WTC11 (cell line): Measurements from ENCODE around the gene TM9SF3. TPM values are rescaled to one million over a fixed set of nuclear protein-coding genes. Genes with fewer than 3 reads are reported as not detected.
A peak's percentile ranks its signal among the peaks of the same experiment; 100 is the strongest.

Experiments used
- ATAC-seq: fragments of 200-7000 bp; cut with Tn5 transposase; 2 replicates; pipeline ENCODE4 v1.10.0; 2021; ENCODE audit warnings: mild to moderate bottlenecking, moderate library complexity
- CTCF ChIA-PET: fragments of 300-600 bp; sonication (Branson Sonifier 250); formaldehyde crosslinking; loops from one replicate; lab custom pipeline; 2021; ENCODE audit warnings: antibody characterized with exemption; lab: Charles Lee
- POLR2A ChIA-PET: fragments of 350-600 bp; sonication (Branson Sonifier 250); formaldehyde crosslinking; loops from one replicate; lab custom pipeline; 2021; ENCODE audit warnings: antibody characterized with exemption; lab: Charles Lee
- DNase-seq: peaks from one replicate; pipeline ENCODE4 v3.0.0; 2021; ENCODE audit warnings: low spot score
- H3K27ac Mint-ChIP-seq: 2 replicates; pipeline ENCODE4 v1.8.0; 2021; ENCODE audit warnings: mixed read lengths
- H3K27me3 Mint-ChIP-seq: 2 replicates; pipeline ENCODE4 v1.8.0; 2021; ENCODE audit warnings: low read depth, mild to moderate bottlenecking, moderate library complexity, mixed read lengths
- H3K36me3 Mint-ChIP-seq: 2 replicates; pipeline ENCODE4 v1.8.0; 2021; ENCODE audit warnings: mixed read lengths
- H3K4me1 Mint-ChIP-seq: 2 replicates; pipeline ENCODE4 v1.8.0; 2022; ENCODE audit warnings: mixed read lengths
- H3K4me3 Mint-ChIP-seq: 2 replicates; pipeline ENCODE4 v1.8.0; 2021; ENCODE audit warnings: mild to moderate bottlenecking, moderate library complexity, mixed read lengths
- H3K9me3 Mint-ChIP-seq: 2 replicates; pipeline ENCODE4 v1.8.0; 2021; ENCODE audit warnings: mixed read lengths
- CBFB ChIP-seq: sonication (generic); formaldehyde crosslinking; IDR thresholded peaks from 2 replicates; pipeline ENCODE4 v1.8.1; 2022; ENCODE audit warnings: mild to moderate bottlenecking, low read depth, missing genetic modification reagents
- ESRRA ChIP-seq: sonication (generic); formaldehyde crosslinking; IDR thresholded peaks from 2 replicates; pipeline ENCODE4 v1.8.1; 2022; ENCODE audit warnings: mild to moderate bottlenecking, missing genetic modification reagents, borderline replicate concordance
- FOXK1 ChIP-seq: sonication (generic); formaldehyde crosslinking; IDR thresholded peaks from 2 replicates; pipeline ENCODE4 v1.8.0; 2022; ENCODE audit warnings: mild to moderate bottlenecking, moderate library complexity, missing genetic modification reagents
- GRHL2 ChIP-seq: fragments of 250-450 bp; sonication (Bioruptor Pico); IDR thresholded peaks from 2 replicates; pipeline ENCODE4 v1.8.0; 2022; ENCODE audit warnings: mild to moderate bottlenecking, moderate library complexity; ENCODE audit not compliant: insufficient replicate concordance, severe bottlenecking
- GTF2I ChIP-seq: fragments of 250-450 bp; sonication (Bioruptor Pico); conservative IDR thresholded peaks from 2 replicates; pipeline ENCODE4 v1.4.0; 2021; ENCODE audit warnings: mild to moderate bottlenecking
- JAZF1 ChIP-seq: fragments of 250-450 bp; sonication (Bioruptor Pico); IDR thresholded peaks from 2 replicates; pipeline ENCODE4 v1.9.0; 2021; ENCODE audit warnings: moderate library complexity, mild to moderate bottlenecking, inconsistent platforms
- NR1H2 ChIP-seq: sonication (generic); formaldehyde crosslinking; IDR thresholded peaks from 2 replicates; pipeline ENCODE4 v1.9.0; 2021; ENCODE audit warnings: mild to moderate bottlenecking, moderate library complexity, missing genetic modification reagents
- NR2C2 ChIP-seq: sonication (generic); formaldehyde crosslinking; IDR thresholded peaks from 2 replicates; pipeline ENCODE4 v1.8.0; 2022; ENCODE audit warnings: mild to moderate bottlenecking, missing genetic modification reagents
- RORB ChIP-seq: fragments of 250-450 bp; sonication (Bioruptor Pico); IDR thresholded peaks from 2 replicates; pipeline ENCODE4 v1.9.0; 2021; ENCODE audit warnings: mild to moderate bottlenecking
- TEAD4 ChIP-seq: sonication (generic); formaldehyde crosslinking; IDR thresholded peaks from 2 replicates; pipeline ENCODE4 v1.8.0; 2022; ENCODE audit warnings: mild to moderate bottlenecking, missing genetic modification reagents
- ZNF219 ChIP-seq: sonication (generic); formaldehyde crosslinking; IDR thresholded peaks from 2 replicates; pipeline ENCODE4 v1.8.0; 2023; ENCODE audit warnings: missing genetic modification reagents, mild to moderate bottlenecking, borderline replicate concordance
- ZNF317 ChIP-seq: sonication (generic); formaldehyde crosslinking; IDR thresholded peaks from 2 replicates; pipeline ENCODE4 v1.8.1; 2023; ENCODE audit warnings: low read depth, mild to moderate bottlenecking, moderate library complexity, missing genetic modification reagents, borderline replicate concordance
- ZNF423 ChIP-seq: fragments of 250-450 bp; sonication (Bioruptor Pico); IDR thresholded peaks from 2 replicates; pipeline ENCODE4 v2.1.2; 2022; ENCODE audit warnings: mild to moderate bottlenecking, moderate library complexity
- total RNA-seq: library from RNA; stranded (reverse); gene quantifications from 3 replicates; pipeline ENCODE4 v1.2.3, GENCODE V29; 2021
- TF ChIP-seq, protein P1 (sequence below): sonication (generic); formaldehyde crosslinking; conservative IDR thresholded peaks from 2 replicates; pipeline ENCODE4 v1.8.1; 2022; ENCODE audit warnings: mild to moderate bottlenecking, missing genetic modification reagents
- TF ChIP-seq, protein P2 (sequence below): fragments of 250-450 bp; sonication (Bioruptor Pico); IDR thresholded peaks from 2 replicates; pipeline ENCODE4 v1.8.0; 2021; ENCODE audit warnings: mild to moderate bottlenecking
- TF ChIP-seq, protein P3 (sequence below): sonication (generic); formaldehyde crosslinking; IDR thresholded peaks from 2 replicates; pipeline ENCODE4 v1.8.1; 2022; ENCODE audit warnings: low read depth, mild to moderate bottlenecking, moderate library complexity, missing genetic modification reagents, borderline replicate concordance
- TF ChIP-seq, protein P4 (sequence below): fragments of 250-450 bp; sonication (Bioruptor Pico); IDR thresholded peaks from 2 replicates; pipeline ENCODE4 v1.9.0; 2021; ENCODE audit warnings: mild to moderate bottlenecking
- TF ChIP-seq, protein P5 (sequence below): sonication (generic); formaldehyde crosslinking; IDR thresholded peaks from 2 replicates; pipeline ENCODE4 v1.8.0; 2022; ENCODE audit warnings: mild to moderate bottlenecking, missing genetic modification reagents
- TF ChIP-seq, protein P6 (sequence below): sonication (generic); formaldehyde crosslinking; IDR thresholded peaks from 2 replicates; pipeline ENCODE4 v1.8.1; 2023; ENCODE audit warnings: mild to moderate bottlenecking, missing genetic modification reagents
- TF ChIP-seq, protein P7 (sequence below): fragments of 250-450 bp; sonication (Bioruptor Pico); IDR thresholded peaks from 2 replicates; pipeline ENCODE4 v2.1.2; 2022; ENCODE audit warnings: mild to moderate bottlenecking, moderate library complexity
- TF ChIP-seq, protein P8 (sequence below): fragments of 200-600 bp; IDR thresholded peaks from 2 replicates; pipeline ENCODE4 v1.8.0; 2022; ENCODE audit warnings: antibody characterized with exemption
- TF ChIP-seq, protein P9 (sequence below): sonication (generic); formaldehyde crosslinking; IDR thresholded peaks from 2 replicates; pipeline ENCODE4 v1.8.1; 2023; ENCODE audit warnings: mild to moderate bottlenecking, missing genetic modification reagents, moderate library complexity

The TM9SF3 gene
- total RNA-seq, 1 experiment from 2014 or later, result 116 TPM

DNA sequence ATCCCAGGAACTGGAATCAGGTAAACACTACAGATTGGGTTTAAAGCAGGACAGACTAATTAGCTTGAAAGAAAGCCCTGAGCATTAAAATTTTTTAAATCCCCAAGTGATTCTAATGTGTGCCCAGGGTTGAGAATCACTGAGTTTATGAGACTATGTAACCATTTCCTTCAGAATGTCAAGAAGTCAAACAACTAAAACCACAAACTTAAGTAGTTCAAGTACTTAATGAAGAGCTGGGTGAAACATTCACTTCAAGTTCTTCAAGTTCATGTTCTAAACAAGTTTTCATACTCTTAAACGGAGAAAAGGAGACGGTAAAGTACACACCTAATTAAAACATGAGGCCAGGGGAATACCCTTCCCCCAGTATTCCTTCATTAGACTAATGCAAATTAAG lies 44.9 kb downstream of the TM9SF3 start:
- no peaks in the 10 kb centered on the region for H3K9me3 Mint-ChIP-seq
- H3K4me1 Mint-ChIP-seq, result no peaks in the 10 kb centered on the region
- no peaks in the 10 kb centered on the region for H3K27me3 Mint-ChIP-seq
- TF ChIP-seq, protein P1, sequence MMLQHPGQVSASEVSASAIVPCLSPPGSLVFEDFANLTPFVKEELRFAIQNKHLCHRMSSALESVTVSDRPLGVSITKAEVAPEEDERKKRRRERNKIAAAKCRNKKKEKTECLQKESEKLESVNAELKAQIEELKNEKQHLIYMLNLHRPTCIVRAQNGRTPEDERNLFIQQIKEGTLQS (CRISPR knock-in tag), result no peak
- TF ChIP-seq GRHL2 (no peak), RORB (CRISPR knock-in tag) (no peak), ZNF219 (CRISPR knock-in tag) (no peak), NR2C2 (CRISPR knock-in tag) (no peak)
- TF ChIP-seq, protein P2, sequence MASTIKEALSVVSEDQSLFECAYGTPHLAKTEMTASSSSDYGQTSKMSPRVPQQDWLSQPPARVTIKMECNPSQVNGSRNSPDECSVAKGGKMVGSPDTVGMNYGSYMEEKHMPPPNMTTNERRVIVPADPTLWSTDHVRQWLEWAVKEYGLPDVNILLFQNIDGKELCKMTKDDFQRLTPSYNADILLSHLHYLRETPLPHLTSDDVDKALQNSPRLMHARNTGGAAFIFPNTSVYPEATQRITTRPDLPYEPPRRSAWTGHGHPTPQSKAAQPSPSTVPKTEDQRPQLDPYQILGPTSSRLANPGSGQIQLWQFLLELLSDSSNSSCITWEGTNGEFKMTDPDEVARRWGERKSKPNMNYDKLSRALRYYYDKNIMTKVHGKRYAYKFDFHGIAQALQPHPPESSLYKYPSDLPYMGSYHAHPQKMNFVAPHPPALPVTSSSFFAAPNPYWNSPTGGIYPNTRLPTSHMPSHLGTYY (CRISPR knock-in tag), result no peak
- TF ChIP-seq, protein P3, sequence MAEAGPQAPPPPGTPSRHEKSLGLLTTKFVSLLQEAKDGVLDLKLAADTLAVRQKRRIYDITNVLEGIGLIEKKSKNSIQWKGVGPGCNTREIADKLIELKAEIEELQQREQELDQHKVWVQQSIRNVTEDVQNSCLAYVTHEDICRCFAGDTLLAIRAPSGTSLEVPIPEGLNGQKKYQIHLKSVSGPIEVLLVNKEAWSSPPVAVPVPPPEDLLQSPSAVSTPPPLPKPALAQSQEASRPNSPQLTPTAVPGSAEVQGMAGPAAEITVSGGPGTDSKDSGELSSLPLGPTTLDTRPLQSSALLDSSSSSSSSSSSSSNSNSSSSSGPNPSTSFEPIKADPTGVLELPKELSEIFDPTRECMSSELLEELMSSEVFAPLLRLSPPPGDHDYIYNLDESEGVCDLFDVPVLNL (CRISPR knock-in tag), result no peak
- CTCF ChIA-PET, result no interaction called here
- POLR2A ChIA-PET, result no interaction called here
- H3K36me3 Mint-ChIP-seq, result peaks cover 42% of the 10 kb centered on the region
- H3K4me3 Mint-ChIP-seq, result no peak overlapping the region
- peak overlapping the region; percentile 67; the same call in 1 of the 2 replicates for H3K27ac Mint-ChIP-seq
- no peak for DNase-seq
- no peak for ATAC-seq

DNA sequence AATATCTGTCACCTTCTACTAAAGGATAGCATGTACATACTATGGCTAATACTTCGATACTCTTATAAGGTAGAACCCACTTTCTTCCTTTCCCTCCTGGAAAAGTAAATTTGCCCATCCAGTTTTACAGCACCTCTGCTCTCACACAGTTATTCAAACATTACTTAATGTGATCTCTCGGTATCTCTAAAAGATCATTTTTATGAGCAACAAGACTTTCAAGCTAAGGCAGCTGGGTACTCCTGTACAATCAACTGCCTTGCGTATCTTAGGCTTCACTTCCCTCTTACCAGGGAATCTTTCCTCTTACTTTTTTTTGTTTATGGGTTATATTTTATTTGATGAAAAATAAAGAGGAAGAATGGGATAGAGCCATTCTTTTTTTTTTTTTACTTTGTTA lies 46.6 kb downstream of the TM9SF3 start:
- CTCF ChIA-PET, result no interaction called here
- POLR2A ChIA-PET, result interaction anchor here (0.7 kb wide), 1 partner anchor 1814 kb away, joined by 3 read pairs; no protein-coding TSS in a partner anchor
- H3K36me3 Mint-ChIP-seq, result peaks cover 33% of the 10 kb centered on the region
- no peaks in the 10 kb centered on the region for H3K4me1 Mint-ChIP-seq
- H3K9me3 Mint-ChIP-seq, result no peaks in the 10 kb centered on the region
- no peaks in the 10 kb centered on the region for H3K27me3 Mint-ChIP-seq
- no peak for TF ChIP-seq TEAD4 (CRISPR knock-in tag)
- TF ChIP-seq, all 79 proteins: peak for 0
- ATAC-seq, result no peak
- Mint-ChIP-seq H3K27ac (no peak overlapping the region), H3K4me3 (no peak overlapping the region)
- DNase-seq, result no peak

DNA sequence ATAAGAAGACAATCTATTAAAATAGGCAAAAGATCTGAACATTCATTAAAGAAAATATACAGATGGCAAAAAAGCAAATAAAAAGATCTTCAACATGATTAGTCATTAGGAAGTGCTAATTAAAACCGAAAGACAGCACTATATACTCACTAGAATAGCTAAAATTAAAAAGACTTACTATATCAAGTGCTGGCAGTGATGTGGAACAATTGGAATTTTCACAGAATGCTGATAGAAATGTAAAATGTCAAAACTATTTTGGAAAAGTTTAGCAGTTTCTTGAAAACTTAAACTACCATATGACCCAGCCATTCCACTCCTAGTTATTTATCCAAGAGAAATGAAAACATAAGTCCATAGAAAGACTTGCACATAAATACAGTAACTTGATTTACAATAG lies 48.1 kb downstream of the TM9SF3 start:
- Mint-ChIP-seq H3K27ac (no peak overlapping the region), H3K36me3 (peaks cover 30% of the 10 kb centered on the region), H3K27me3 (no peaks in the 10 kb centered on the region), H3K4me3 (no peak overlapping the region), H3K4me1 (no peaks in the 10 kb centered on the region), H3K9me3 (no peaks in the 10 kb centered on the region)
- DNase-seq (no peak), ATAC-seq (no peak)
- ChIA-PET CTCF (no interaction called here), POLR2A (no interaction called here)
- TF ChIP-seq, protein P4, sequence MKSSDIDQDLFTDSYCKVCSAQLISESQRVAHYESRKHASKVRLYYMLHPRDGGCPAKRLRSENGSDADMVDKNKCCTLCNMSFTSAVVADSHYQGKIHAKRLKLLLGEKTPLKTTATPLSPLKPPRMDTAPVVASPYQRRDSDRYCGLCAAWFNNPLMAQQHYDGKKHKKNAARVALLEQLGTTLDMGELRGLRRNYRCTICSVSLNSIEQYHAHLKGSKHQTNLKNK (CRISPR knock-in tag), result no peak
- TF ChIP-seq ZNF317, result no peak
- TF ChIP-seq, protein P5, sequence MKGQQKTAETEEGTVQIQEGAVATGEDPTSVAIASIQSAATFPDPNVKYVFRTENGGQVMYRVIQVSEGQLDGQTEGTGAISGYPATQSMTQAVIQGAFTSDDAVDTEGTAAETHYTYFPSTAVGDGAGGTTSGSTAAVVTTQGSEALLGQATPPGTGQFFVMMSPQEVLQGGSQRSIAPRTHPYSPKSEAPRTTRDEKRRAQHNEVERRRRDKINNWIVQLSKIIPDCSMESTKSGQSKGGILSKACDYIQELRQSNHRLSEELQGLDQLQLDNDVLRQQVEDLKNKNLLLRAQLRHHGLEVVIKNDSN (CRISPR knock-in tag), result no peak
- TF ChIP-seq, protein P6, sequence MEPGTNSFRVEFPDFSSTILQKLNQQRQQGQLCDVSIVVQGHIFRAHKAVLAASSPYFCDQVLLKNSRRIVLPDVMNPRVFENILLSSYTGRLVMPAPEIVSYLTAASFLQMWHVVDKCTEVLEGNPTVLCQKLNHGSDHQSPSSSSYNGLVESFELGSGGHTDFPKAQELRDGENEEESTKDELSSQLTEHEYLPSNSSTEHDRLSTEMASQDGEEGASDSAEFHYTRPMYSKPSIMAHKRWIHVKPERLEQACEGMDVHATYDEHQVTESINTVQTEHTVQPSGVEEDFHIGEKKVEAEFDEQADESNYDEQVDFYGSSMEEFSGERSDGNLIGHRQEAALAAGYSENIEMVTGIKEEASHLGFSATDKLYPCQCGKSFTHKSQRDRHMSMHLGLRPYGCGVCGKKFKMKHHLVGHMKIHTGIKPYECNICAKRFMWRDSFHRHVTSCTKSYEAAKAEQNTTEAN (CRISPR knock-in tag), result no peak
- no peak for TF ChIP-seq ZNF423 (CRISPR knock-in tag)
- TF ChIP-seq NR1H2, result no peak
- no peak for TF ChIP-seq FOXK1 (CRISPR knock-in tag)
- no peak for TF ChIP-seq ESRRA (CRISPR knock-in tag)
- TF ChIP-seq, protein P7, sequence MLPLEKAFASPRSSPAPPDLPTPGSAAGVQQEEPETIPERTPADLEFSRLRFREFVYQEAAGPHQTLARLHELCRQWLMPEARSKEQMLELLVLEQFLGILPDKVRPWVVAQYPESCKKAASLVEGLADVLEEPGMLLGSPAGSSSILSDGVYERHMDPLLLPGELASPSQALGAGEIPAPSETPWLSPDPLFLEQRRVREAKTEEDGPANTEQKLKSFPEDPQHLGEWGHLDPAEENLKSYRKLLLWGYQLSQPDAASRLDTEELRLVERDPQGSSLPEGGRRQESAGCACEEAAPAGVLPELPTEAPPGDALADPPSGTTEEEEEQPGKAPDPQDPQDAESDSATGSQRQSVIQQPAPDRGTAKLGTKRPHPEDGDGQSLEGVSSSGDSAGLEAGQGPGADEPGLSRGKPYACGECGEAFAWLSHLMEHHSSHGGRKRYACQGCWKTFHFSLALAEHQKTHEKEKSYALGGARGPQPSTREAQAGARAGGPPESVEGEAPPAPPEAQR (CRISPR knock-in tag), result no peak
- TF ChIP-seq, protein P8, sequence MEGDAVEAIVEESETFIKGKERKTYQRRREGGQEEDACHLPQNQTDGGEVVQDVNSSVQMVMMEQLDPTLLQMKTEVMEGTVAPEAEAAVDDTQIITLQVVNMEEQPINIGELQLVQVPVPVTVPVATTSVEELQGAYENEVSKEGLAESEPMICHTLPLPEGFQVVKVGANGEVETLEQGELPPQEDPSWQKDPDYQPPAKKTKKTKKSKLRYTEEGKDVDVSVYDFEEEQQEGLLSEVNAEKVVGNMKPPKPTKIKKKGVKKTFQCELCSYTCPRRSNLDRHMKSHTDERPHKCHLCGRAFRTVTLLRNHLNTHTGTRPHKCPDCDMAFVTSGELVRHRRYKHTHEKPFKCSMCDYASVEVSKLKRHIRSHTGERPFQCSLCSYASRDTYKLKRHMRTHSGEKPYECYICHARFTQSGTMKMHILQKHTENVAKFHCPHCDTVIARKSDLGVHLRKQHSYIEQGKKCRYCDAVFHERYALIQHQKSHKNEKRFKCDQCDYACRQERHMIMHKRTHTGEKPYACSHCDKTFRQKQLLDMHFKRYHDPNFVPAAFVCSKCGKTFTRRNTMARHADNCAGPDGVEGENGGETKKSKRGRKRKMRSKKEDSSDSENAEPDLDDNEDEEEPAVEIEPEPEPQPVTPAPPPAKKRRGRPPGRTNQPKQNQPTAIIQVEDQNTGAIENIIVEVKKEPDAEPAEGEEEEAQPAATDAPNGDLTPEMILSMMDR, result no peak
- no peak for TF ChIP-seq GTF2I (CRISPR knock-in tag)
- TF ChIP-seq JAZF1 (CRISPR knock-in tag), result no peak
- TF ChIP-seq, protein P9, sequence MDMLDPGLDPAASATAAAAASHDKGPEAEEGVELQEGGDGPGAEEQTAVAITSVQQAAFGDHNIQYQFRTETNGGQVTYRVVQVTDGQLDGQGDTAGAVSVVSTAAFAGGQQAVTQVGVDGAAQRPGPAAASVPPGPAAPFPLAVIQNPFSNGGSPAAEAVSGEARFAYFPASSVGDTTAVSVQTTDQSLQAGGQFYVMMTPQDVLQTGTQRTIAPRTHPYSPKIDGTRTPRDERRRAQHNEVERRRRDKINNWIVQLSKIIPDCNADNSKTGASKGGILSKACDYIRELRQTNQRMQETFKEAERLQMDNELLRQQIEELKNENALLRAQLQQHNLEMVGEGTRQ (CRISPR knock-in tag), result no peak
- no peak for TF ChIP-seq CBFB (CRISPR knock-in tag)
